AG04449 (cell line): Measurements from ENCODE around the gene SLC22A14.
A peak's percentile ranks its signal among the peaks of the same experiment; 100 is the strongest.

ENCODE experiments used
- CTCF ChIA-PET: fragments of 350-600 bp; formaldehyde crosslinking; extraction: SDS; loops from one replicate; lab custom pipeline; 2021; ENCODE audit warnings: antibody characterized with exemption; lab: Yijun Ruan, JAX
- POLR2A ChIA-PET: fragments of 400-600, 350-600 bp; formaldehyde crosslinking; extraction: SDS; loops from one replicate; lab custom pipeline; 2020; ENCODE audit warnings: antibody characterized with exemption, inconsistent platforms; lab: Yijun Ruan, JAX
- DNase-seq: peaks from one replicate; pipeline ENCODE4 v3.0.0-alpha.2; 2010; ENCODE audit warnings: low read depth, low spot score
- H3K4me3 ChIP-seq: 2 replicates; pipeline ENCODE4 v1.5.1; 2011; ENCODE audit warnings: low read depth, mild to moderate bottlenecking, control low read depth, low read length
- TF ChIP-seq, protein P1 (sequence below): IDR thresholded peaks from one replicate; pipeline ENCODE4 v1.5.1; 2011; ENCODE audit warnings: mild to moderate bottlenecking, moderate library complexity, low read length, control low read depth, inconsistent platforms; ENCODE audit not compliant: insufficient read depth; ENCODE audit errors: missing control alignments

The SLC22A14 gene

GRCh38 chr3:38247366-38248035, 34.6 kb upstream of the SLC22A14 start:
- peak; percentile 71 for DNase-seq
- ChIA-PET CTCF (interaction anchor here (0.7 to 2.3 kb wide), 17 partner anchors 9 to 392 kb away, joined by 3 to 11 read pairs (median 4); partner anchors contain the start of genes ACAA1 and MYD88), POLR2A (interaction anchor here (1.9 kb wide), 1 partner anchor 110 kb away, joined by 4 read pairs; the partner anchor contains the start of gene ACAA1)

DNA sequence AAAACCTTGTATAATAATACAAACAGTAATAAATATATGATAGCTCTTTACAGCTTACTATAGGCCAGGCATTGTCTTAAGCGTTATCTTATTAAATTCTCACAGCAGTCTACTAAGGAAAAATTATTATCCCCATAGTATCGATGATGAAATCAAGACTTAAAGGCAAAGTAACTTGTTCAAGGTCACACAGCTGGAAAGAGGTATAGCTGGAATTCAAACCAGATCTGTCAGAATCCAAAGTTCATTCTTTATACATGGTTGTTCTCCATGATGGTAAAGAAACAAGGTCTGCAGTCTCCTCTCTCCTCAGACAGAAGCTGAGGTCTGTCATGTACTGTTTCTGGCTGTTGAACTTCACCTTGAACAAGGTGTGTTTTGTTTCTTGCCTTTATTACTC, 31.9 kb upstream of the SLC22A14 start:
- TF ChIP-seq, protein P1, sequence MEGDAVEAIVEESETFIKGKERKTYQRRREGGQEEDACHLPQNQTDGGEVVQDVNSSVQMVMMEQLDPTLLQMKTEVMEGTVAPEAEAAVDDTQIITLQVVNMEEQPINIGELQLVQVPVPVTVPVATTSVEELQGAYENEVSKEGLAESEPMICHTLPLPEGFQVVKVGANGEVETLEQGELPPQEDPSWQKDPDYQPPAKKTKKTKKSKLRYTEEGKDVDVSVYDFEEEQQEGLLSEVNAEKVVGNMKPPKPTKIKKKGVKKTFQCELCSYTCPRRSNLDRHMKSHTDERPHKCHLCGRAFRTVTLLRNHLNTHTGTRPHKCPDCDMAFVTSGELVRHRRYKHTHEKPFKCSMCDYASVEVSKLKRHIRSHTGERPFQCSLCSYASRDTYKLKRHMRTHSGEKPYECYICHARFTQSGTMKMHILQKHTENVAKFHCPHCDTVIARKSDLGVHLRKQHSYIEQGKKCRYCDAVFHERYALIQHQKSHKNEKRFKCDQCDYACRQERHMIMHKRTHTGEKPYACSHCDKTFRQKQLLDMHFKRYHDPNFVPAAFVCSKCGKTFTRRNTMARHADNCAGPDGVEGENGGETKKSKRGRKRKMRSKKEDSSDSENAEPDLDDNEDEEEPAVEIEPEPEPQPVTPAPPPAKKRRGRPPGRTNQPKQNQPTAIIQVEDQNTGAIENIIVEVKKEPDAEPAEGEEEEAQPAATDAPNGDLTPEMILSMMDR: no peak
- CTCF ChIA-PET: no interaction called here
- POLR2A ChIA-PET: no interaction called here
- DNase-seq: no peak
- no peak overlapping the region for H3K4me3 ChIP-seq

More at GRCh38 chr3:38247366-38248035, 34.6 kb upstream of the SLC22A14 start:
- H3K4me3 ChIP-seq: no peak overlapping the region
- TF ChIP-seq, protein P1: peak; percentile 35

DNA sequence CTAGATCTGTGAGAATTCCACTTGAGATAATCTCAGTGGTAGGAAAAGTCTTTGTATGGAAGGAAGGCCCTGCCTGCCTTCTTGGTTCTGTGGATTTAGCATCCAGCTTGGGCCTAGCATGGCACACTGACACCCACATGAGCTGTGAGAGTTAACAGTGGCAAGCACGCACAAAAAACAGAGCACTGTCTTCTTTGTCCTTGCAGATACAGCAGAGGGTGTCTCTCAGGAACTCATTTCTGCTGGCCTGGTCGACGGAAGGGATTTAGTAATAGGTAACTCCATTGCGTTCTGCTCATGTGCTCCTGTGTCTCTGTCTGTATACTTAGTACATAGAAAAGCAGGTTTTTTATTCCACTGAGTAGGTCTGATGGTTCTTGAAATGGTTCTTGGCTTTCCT, 30.9 kb upstream of the SLC22A14 start:
- DNase-seq: no peak
- POLR2A ChIA-PET: no interaction called here
- TF ChIP-seq, protein P1: no peak
- H3K4me3 ChIP-seq: no peak overlapping the region
- CTCF ChIA-PET: no interaction called here

DNA sequence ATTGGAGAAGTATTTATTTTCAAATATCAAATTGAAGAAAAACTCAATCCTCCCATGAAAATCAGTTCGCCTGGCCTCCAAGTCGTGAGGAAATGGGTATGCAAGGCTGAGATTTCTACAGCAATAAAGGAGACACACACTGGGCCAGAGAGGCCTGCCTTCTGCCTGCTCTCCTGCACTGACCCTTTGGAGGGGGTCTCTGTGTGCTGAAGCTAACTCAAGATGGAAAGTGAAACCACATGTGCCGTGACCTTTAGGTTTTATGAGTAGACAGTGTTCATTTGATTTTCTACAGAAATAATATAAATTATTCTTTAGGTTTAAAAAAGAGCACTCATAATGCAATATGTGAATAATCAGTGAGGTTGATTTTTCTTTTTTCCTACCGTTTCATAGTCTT, 28.4 kb upstream of the SLC22A14 start:
- CTCF ChIA-PET: no interaction called here
- POLR2A ChIA-PET: interaction anchor here (1.2 kb wide), 1 partner anchor 117 kb away, joined by 3 read pairs; the partner anchor contains the start of gene ACAA1
- H3K4me3 ChIP-seq: no peak overlapping the region
- no peak for DNase-seq
- TF ChIP-seq, protein P1: no peak

DNA sequence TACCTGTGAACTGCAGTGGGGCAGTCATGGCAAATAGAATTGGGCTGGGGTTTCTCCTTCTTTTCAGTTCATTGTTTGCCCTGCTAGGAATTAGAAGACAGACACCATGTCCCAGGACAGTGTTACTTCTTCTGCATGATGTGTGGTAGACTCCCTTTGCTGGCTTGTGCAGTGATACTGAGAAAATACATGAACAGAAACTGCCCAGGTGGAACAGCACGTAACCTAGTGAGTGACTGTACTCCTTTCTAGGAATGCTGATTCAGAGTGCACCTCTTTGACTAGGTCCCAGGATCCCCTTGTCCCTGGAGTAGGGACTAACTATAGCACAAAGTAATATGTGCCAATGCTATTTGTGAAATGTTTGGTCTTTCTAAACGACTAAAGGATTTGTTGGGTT, 27.2 kb upstream of the SLC22A14 start:
- no peak for DNase-seq
- ChIA-PET CTCF (no interaction called here), POLR2A (no interaction called here)
- TF ChIP-seq, protein P1: no peak
- H3K4me3 ChIP-seq: no peak overlapping the region

DNA sequence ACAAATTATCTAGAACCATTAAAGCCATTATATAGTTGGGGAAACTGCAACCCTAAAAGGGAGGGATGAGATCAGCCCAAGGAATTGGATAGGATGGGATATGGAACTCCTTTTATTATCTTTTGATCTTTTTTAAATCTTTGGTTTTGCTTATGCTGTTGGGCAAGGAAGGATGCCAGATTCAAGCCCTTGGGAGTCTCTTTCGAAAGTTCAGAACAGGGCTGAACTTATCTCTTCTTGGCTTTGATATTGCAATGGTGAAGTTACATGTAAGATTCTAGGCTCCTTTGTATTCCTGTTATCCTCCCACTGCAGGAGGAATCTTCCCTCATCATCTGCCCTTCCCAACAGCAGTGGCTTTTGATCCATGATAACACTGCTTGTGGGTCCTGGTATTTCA, 26.5 kb upstream of the SLC22A14 start:
- ChIA-PET CTCF (interaction anchor here (1.3 to 1.5 kb wide), 2 partner anchors 8 to 15 kb away, joined by 3 to 5 read pairs; no protein-coding TSS in a partner anchor), POLR2A (no interaction called here)

More for the DNA sequence above, 26.5 kb upstream of the SLC22A14 start:
- no peak overlapping the region for H3K4me3 ChIP-seq
- no peak for DNase-seq
- TF ChIP-seq, protein P1: no peak
